ENCODE results near the gene SETD4.
A peak's percentile ranks its signal among the peaks of the same experiment; 100 is the strongest.

SETD4 gene

DNA sequence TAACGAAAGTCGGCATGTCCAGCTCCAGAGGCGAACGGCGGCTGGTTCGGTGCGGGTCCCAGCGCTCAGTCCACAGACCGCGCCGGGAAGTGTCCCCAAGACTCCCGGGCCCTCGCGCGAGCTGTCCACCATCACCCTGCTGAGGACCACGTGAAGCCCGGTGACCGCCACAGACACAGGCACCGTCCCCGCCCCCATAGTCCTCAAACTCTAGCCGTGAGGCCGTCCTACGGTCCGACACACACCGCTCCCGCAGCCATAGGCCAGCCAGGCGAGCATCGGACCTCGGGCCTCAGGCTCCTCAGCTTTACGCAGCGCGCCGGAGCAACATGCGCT is 535 bp downstream of the SETD4 start:
- no peaks in the 10 kb centered on the region for H3K9me3 ChIP-seq (ENCODE audit: insufficient read depth, low read length)
- H3K4me3 ChIP-seq (ENCODE audit: insufficient read length, low read depth): peak overlapping the region; percentile 99
- H3K9ac ChIP-seq (ENCODE audit: insufficient read length, low read depth): peak overlapping the region; percentile 98
- no peak for DNase-seq (ENCODE audit: low read depth, low spot score)
- H3K4me1 ChIP-seq (ENCODE audit: insufficient read depth, insufficient read length): peaks cover 4% of the 10 kb centered on the region
- H3K36me3 ChIP-seq (ENCODE audit: insufficient read depth, insufficient read length, low read length): peaks cover 39% of the 10 kb centered on the region
- TF ChIP-seq SUZ12 (IDR thresholded peaks at IDR 0.05; ENCODE audit: extremely low read depth, insufficient read depth, insufficient read length) (no peak), ZNF274 (IDR thresholded peaks at IDR 0.05; ENCODE audit: low read depth, low read length) (no peak), YY1 (IDR thresholded peaks at IDR 0.05; ENCODE audit: insufficient read depth, insufficient read length) (no peak)
- no peaks in the 10 kb centered on the region for H3K27me3 ChIP-seq (ENCODE audit: insufficient read depth, insufficient read length)

DNA sequence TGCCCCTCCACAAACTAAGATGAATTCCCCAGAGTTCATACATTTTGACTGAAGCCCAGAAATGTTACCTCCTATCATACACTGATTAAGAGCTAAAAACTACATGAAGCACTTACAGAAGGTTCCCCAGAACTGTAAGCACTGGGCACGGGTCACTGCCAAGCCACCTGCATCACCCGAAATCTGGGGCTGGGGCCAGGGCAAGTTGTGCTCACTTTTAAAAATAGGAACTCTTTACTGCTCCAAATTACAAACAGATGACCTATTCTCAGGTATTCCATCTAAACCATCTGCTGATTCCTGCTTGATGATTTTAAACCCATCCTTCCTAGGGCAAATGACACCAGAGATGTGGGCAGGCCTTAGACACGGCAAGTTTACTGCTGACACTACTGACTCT is 4.8 kb downstream of the SETD4 start:
- peaks cover 4% of the 10 kb centered on the region for H3K4me1 ChIP-seq (ENCODE audit: insufficient read depth, insufficient read length)
- H3K36me3 ChIP-seq (ENCODE audit: insufficient read depth, insufficient read length, low read length): peaks cover 79% of the 10 kb centered on the region
- H3K27me3 ChIP-seq (ENCODE audit: insufficient read depth, insufficient read length): no peaks in the 10 kb centered on the region
- H3K9ac ChIP-seq (ENCODE audit: insufficient read length, low read depth): no peak overlapping the region
- H3K9me3 ChIP-seq (ENCODE audit: insufficient read depth, low read length): no peaks in the 10 kb centered on the region
- no peak overlapping the region for H3K4me3 ChIP-seq (ENCODE audit: insufficient read length, low read depth)
- TF ChIP-seq SUZ12 (IDR thresholded peaks at IDR 0.05; ENCODE audit: extremely low read depth, insufficient read depth, insufficient read length) (no peak), YY1 (IDR thresholded peaks at IDR 0.05; ENCODE audit: insufficient read depth, insufficient read length) (no peak), ZNF274 (IDR thresholded peaks at IDR 0.05; ENCODE audit: low read depth, low read length) (no peak)
- no peak for DNase-seq (ENCODE audit: low read depth, low spot score)

DNA sequence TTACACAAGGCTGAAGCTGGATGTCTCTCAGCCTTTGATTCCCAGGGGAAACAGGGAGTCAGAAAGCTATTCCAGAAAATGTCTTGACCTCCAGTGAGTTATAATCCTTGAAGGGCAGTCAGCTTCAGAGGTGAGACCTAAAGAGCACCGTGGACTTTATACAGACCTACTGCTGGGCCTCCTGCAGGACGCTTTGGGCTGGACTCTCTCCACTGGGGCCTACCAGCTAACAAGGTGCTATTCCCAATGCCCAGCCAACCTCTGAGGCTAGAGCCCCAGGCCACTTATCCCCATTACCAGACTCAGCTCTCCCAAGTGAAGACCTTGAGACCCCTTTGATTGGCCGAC is 6.6 kb downstream of the SETD4 start:
- no peak overlapping the region for H3K9ac ChIP-seq (ENCODE audit: insufficient read length, low read depth)
- H3K4me1 ChIP-seq (ENCODE audit: insufficient read depth, insufficient read length): peaks cover 4% of the 10 kb centered on the region
- peaks cover 96% of the 10 kb centered on the region for H3K36me3 ChIP-seq (ENCODE audit: insufficient read depth, insufficient read length, low read length)
- no peak for DNase-seq (ENCODE audit: low read depth, low spot score)
- no peak overlapping the region for H3K4me3 ChIP-seq (ENCODE audit: insufficient read length, low read depth)
- no peaks in the 10 kb centered on the region for H3K27me3 ChIP-seq (ENCODE audit: insufficient read depth, insufficient read length)
- no peak for TF ChIP-seq ZNF274 (IDR thresholded peaks at IDR 0.05; ENCODE audit: low read depth, low read length)
- TF ChIP-seq YY1 (IDR thresholded peaks at IDR 0.05; ENCODE audit: insufficient read depth, insufficient read length): no peak
- TF ChIP-seq SUZ12 (IDR thresholded peaks at IDR 0.05; ENCODE audit: extremely low read depth, insufficient read depth, insufficient read length): no peak
- H3K9me3 ChIP-seq (ENCODE audit: insufficient read depth, low read length): no peaks in the 10 kb centered on the region

DNA sequence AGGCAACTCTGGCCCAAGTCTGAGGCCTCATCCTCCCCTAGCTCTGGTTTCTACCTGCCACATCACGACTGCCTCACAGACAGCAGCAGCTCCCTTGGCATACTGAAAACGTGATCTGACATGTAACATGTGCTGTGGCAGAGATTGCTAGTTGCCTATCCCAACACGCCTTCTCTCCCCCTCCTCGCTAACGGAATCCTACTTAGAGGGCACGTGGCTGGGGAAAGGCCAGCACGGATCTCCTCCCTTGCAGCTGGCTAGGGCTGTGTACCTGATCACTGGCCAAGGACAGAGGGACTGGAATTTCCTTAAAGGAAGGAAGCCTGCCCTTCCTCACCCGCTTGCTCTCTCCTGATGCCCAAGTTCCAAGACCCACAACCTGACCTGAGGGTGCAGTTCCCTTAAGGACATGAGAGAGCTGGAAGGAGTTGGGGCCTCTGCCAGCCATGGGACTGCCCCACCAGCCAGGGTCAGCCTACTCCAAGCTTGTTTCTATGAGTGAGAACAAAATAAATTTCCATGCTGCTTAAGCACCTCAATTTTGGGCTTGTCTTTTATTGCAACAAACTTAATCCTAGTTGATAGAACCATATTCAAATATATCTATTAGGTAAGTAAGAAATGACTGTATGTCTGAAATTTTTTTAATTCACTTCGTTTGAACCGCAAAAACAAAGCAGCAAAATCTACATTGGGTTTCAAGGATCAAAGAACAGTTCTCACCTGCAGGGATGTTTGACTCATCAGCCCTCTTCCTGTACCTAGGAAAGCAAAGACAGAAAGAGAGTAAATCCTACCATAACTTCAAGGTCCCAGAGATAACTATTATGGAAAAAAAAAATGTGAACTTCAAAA is 7.2 kb downstream of the SETD4 start:
- DNase-seq (ENCODE audit: low read depth, low spot score): no peak
- peaks cover 95% of the 10 kb centered on the region for H3K36me3 ChIP-seq (ENCODE audit: insufficient read depth, insufficient read length, low read length)
- H3K27me3 ChIP-seq (ENCODE audit: insufficient read depth, insufficient read length): no peaks in the 10 kb centered on the region

DNA sequence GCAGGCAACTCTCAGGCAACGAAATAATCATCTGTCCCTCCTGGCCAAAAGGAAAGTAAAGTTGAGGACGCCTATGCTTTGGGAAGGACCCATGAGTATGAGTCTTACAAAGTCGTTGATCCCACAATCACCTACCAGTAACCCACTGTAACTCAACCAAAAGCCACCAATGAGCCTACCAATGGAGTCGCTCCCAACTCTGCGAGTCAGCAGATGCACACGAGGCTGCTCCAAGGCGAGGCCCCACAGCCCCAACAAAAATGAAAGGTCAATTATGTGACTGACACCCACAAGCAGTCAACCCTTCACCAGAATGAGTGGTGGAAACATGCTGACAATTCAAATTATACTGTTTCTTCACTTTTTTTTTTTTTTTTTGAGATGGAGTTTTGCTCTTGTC is 12.0 kb downstream of the SETD4 start:
- DNase-seq (ENCODE audit: low read depth, low spot score): no peak
- TF ChIP-seq YY1 (IDR thresholded peaks at IDR 0.05; ENCODE audit: insufficient read depth, insufficient read length): no peak
- TF ChIP-seq SUZ12 (IDR thresholded peaks at IDR 0.05; ENCODE audit: extremely low read depth, insufficient read depth, insufficient read length): no peak
- TF ChIP-seq ZNF274 (IDR thresholded peaks at IDR 0.05; ENCODE audit: low read depth, low read length): no peak
- H3K4me1 ChIP-seq (ENCODE audit: insufficient read depth, insufficient read length): peaks cover 2% of the 10 kb centered on the region
- H3K9me3 ChIP-seq (ENCODE audit: insufficient read depth, low read length): no peaks in the 10 kb centered on the region
- H3K9ac ChIP-seq (ENCODE audit: insufficient read length, low read depth): no peak overlapping the region
- H3K36me3 ChIP-seq (ENCODE audit: insufficient read depth, insufficient read length, low read length): peaks cover 92% of the 10 kb centered on the region
- no peak overlapping the region for H3K4me3 ChIP-seq (ENCODE audit: insufficient read length, low read depth)
- no peaks in the 10 kb centered on the region for H3K27me3 ChIP-seq (ENCODE audit: insufficient read depth, insufficient read length)

More for the DNA sequence above, 7.2 kb downstream of the SETD4 start:
- Histone ChIP-seq H3K9ac (ENCODE audit: insufficient read length, low read depth) (no peak overlapping the region), H3K4me3 (ENCODE audit: insufficient read length, low read depth) (no peak overlapping the region), H3K9me3 (ENCODE audit: insufficient read depth, low read length) (no peaks in the 10 kb centered on the region), H3K4me1 (ENCODE audit: insufficient read depth, insufficient read length) (peaks cover 2% of the 10 kb centered on the region)
- TF ChIP-seq YY1 (IDR thresholded peaks at IDR 0.05; ENCODE audit: insufficient read depth, insufficient read length) (no peak), SUZ12 (IDR thresholded peaks at IDR 0.05; ENCODE audit: extremely low read depth, insufficient read depth, insufficient read length) (no peak), ZNF274 (IDR thresholded peaks at IDR 0.05; ENCODE audit: low read depth, low read length) (no peak)

DNA sequence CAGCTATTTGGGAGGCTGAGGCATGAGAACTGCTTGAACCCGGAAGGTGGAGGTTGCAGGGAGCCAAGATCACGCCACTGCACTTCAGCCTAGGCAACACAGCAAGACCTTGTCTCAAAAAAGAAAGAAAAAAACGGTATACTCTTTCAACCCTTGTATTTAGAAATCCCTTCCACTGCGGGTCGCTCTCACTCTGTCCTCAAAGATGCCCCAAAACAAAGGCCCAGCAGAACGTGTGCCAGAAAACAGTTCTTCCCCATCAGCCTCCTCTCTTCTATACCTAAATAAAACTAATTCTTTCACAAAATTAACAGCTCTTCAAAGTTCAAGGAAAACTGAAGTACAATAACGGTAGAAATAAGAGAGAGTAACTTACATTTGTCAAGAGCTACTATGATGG is 13.2 kb downstream of the SETD4 start:
- H3K9me3 ChIP-seq (ENCODE audit: insufficient read depth, low read length): no peaks in the 10 kb centered on the region
- peaks cover 2% of the 10 kb centered on the region for H3K4me1 ChIP-seq (ENCODE audit: insufficient read depth, insufficient read length)
- peaks cover 93% of the 10 kb centered on the region for H3K36me3 ChIP-seq (ENCODE audit: insufficient read depth, insufficient read length, low read length)
- no peak overlapping the region for H3K4me3 ChIP-seq (ENCODE audit: insufficient read length, low read depth)
- H3K27me3 ChIP-seq (ENCODE audit: insufficient read depth, insufficient read length): no peaks in the 10 kb centered on the region
- H3K9ac ChIP-seq (ENCODE audit: insufficient read length, low read depth): no peak overlapping the region
- no peak for TF ChIP-seq YY1 (IDR thresholded peaks at IDR 0.05; ENCODE audit: insufficient read depth, insufficient read length)
- no peak for TF ChIP-seq SUZ12 (IDR thresholded peaks at IDR 0.05; ENCODE audit: extremely low read depth, insufficient read depth, insufficient read length)
- no peak for TF ChIP-seq ZNF274 (IDR thresholded peaks at IDR 0.05; ENCODE audit: low read depth, low read length)
- DNase-seq (ENCODE audit: low read depth, low spot score): no peak

DNA sequence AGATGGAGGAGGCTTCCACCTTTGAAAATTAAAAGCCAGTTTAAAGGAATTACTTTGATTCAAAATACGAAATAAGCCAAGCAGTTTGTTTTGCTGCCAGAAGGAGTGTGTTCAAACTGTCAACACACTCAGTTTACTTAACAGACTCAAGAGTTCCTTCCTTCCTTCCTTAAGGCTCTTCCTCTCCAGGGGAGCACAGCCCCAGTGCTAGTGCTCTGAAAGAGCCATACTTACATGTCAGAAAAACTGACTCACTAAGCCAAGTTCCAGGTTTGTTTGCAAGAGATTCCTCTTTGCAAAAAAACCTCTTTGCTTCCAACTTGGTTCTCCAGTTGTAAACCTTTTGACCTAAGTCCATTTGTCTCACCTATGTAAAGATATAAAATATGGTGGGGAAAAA is 14.3 kb downstream of the SETD4 start:
- no peaks in the 10 kb centered on the region for H3K27me3 ChIP-seq (ENCODE audit: insufficient read depth, insufficient read length)
- no peak for DNase-seq (ENCODE audit: low read depth, low spot score)
- peaks cover 94% of the 10 kb centered on the region for H3K36me3 ChIP-seq (ENCODE audit: insufficient read depth, insufficient read length, low read length)
- H3K9me3 ChIP-seq (ENCODE audit: insufficient read depth, low read length): no peaks in the 10 kb centered on the region
- TF ChIP-seq SUZ12 (IDR thresholded peaks at IDR 0.05; ENCODE audit: extremely low read depth, insufficient read depth, insufficient read length): no peak
- no peak for TF ChIP-seq YY1 (IDR thresholded peaks at IDR 0.05; ENCODE audit: insufficient read depth, insufficient read length)
- TF ChIP-seq ZNF274 (IDR thresholded peaks at IDR 0.05; ENCODE audit: low read depth, low read length): no peak
- no peak overlapping the region for H3K4me3 ChIP-seq (ENCODE audit: insufficient read length, low read depth)
- no peak overlapping the region for H3K9ac ChIP-seq (ENCODE audit: insufficient read length, low read depth)
- H3K4me1 ChIP-seq (ENCODE audit: insufficient read depth, insufficient read length): peaks cover 2% of the 10 kb centered on the region

Data from NT2/D1 (cell line).